ENCODE results near the gene PDZD7.
"Not testable (repeated sequence)": the region's sequence is repeated elsewhere in the genome, so short reads cannot be mapped to it uniquely, and the experiment has no call there.

Gene PDZD7

DNA sequence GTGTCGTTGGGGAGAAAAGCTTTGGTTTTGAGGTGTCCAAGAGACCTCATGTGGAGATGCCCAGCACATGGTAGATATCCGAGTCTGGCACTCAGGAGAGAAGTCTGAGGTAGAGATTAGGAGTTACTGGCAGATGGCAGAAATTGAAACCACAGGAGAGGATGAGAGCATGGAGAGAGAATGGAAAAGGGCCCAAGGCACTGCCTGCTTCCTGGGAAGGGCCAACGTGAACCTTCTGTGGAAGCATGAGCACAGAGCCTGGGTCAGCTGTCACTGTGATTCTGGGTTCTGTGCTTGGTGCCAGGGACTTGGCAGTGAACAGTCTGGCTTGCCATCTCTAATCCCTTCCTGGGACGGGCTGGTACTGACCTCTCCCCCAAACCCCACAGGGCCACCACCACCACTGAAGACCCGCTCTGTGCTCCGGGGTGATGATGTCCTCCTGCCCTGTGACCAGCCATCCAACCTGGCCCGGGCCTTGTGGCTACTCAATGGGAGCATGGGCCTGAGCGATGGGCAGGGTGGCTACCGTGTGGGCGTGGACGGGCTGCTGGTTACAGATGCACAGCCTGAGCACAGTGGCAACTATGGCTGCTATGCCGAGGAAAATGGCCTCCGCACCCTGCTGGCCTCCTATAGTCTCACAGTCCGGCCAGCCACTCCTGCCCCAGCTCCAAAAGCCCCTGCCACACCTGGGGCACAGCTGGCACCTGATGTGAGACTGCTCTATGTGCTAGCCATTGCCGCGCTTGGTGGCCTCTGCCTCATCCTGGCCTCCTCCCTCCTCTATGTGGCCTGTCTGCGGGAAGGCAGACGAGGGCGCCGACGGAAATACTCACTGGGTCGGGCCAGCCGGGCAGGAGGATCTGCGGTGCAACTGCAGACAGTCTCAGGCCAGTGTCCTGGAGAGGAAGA, 47.8 kb downstream of the PDZD7 start:
- no peak for DNase-seq (ENCODE audit: low spot score)

DNA sequence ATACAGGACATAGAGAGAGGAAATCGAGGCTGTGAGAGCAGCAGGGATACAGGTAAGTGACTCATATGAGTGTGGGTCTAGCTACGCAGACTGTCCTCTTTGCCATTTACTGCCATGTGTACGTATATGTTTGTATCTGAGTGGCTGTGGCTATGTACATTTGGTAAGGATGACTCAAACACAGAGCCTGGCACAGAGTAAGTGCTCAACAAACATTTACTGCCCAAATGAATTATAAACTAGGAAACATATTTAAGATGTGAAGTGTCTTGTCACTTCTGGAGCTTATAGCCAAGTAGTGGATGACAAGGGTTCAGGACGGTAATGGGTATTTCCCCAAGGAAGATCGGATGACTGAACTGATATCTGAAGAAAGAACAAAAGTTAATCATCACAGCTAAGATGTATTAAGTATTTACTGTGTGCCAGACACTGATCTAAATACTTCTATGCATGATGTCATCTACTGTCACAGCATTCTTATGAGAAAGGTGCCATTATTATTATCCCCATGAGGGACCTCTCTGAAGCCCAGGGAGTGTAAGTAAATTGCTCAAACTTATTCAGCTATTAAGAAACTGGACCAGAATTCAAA, 49.7 kb downstream of the PDZD7 start:
- peak; percentile 91 for DNase-seq (ENCODE audit: low spot score)

DNA sequence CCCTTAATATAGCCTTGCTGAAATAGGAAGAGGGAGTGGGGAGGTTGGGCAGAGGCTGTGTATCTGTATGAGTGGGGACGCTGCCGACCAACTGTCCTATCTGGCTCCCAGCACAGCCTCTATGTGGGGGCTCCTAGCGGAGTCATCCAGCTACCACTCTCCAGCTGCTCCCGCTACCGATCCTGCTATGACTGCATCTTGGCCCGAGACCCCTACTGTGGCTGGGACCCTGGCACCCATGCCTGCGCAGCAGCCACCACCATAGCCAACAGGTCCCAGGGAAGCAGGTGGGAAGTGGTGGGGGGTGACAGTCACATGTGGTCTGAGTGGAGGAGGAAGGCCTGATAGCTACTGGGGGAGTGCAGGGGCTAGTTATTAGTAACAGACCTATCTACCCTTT, 50.2 kb downstream of the PDZD7 start:
- DNase-seq (ENCODE audit: low spot score) = no peak

DNA sequence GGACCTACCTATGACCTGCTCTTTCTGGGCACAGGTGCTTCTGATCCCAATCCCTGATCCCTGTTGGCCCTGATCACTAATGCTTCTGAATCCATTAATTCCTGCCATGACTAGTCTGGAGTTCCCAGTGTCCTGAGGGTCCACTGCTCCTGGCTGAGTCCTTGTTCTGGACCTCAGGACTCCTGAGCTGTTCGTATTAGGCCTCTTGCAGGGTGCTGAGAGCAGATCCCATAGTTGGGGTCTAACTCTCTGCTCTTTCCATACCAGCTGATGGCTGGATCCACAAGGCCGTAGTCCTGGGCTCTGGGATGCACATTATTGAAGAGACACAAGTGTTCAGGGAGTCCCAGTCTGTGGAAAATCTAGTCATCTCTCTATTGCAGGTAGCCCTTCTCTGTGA, 50.6 kb downstream of the PDZD7 start:
- no peak for DNase-seq (ENCODE audit: low spot score)

DNA sequence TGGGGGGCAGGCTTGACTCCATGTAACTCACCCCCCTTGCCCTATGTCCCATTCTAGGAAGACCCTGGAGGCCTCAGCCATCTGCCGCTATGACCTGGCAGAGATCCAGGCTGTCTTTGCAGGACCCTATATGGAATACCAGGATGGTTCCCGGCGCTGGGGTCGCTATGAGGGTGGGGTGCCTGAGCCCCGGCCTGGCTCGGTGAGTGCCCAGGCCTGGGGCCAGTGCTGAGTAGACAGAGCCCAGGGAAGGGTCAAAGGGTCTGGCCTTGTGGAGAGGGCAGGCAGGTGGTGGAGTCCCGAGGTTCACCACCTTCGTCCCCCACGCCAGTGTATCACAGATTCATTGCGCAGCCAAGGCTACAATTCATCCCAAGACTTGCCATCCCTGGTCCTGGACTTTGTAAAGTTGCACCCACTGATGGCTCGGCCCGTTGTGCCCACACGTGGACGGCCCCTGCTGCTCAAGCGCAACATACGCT, 51.1 kb downstream of the PDZD7 start:
- no peak for DNase-seq (ENCODE audit: low spot score)

DNA sequence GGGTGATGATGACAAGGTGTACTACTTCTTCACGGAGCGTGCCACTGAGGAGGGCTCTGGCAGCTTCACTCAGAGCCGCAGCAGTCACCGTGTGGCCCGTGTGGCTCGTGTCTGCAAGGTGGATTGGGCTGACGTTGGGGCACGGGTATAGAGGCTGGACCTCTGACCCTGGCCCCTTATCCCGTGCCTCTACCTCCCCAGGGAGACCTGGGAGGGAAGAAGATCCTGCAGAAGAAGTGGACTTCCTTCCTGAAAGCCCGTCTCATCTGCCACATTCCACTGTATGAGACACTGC, 52.1 kb downstream of the PDZD7 start:
- DNase-seq (ENCODE audit: low spot score) = no peak

DNA sequence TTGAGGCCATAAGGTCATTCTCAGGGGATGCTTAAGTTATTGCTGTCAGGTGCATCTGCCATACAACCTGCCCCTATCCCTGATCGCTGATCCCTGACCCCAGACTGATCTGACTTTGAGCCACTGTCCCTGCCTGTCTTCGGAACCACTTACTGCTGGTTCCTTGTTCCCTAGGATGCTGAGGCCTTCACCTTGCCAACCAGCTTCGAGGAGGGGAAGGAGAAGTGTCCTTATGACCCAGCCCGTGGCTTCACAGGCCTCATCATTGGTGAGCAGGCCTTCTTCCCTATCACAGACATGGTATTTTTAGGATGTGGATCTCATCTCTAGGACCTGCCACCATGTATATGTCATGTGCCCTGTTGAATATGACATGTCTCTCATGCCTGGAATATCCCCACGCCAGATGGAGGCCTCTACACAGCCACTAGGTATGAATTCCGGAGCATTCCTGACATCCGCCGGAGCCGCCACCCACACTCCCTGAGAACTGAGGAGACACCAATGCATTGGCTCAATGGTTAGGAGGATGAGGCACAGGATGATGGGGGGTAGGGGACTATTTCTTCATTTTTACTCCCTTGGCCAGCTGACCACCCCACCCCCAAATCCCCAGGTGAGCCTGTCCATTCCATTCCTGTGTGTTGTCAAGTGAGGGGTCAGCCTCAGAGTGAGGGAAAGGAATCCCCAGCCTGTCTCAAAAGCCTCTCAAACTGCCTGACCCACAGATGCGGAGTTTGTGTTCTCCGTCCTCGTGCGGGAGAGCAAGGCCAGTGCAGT, 52.6 kb downstream of the PDZD7 start:
- no peak for DNase-seq (ENCODE audit: low spot score)

DNA sequence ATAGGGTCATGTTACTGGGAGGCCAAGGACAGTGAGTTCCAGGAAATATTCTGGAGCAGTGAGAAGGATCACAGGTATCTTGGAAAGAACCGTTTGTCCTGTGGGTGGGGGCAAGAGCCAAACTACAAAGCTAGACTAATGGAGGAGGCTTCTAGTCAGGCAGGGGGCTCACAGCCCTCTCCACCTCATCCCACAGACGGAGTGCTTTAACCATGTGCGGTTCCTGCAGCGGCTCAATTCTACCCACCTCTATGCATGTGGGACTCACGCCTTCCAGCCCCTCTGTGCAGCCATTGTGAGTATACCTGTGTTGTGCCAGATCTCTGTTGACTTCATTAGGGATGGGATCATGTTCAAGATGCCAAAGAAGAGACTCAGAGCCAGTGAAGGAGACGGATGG, 53.5 kb downstream of the PDZD7 start:
- no peak for DNase-seq (ENCODE audit: low spot score)

GRCh38 chr10:100976906-100977305, 54.0 kb downstream of the PDZD7 start:
- no peak for DNase-seq (ENCODE audit: low spot score)

DNA sequence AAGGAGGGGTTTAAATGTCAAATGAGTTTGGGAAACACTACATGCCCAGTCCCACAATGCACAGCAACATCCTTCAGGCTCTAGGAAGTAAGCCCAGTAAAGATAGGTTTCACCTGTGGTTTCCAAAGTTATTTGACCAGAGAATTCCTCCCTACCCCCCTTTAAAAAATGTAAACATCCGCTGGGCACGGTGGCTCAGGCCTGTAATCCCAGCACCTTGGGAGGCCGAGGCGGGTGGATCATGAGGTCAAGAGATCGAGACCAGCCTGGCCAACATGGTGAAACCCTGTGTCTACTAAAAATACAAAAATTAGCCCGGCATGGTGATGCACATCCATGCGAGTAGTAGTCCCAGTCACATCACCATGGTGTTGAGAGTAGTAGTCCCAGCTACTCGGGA, 55.5 kb downstream of the PDZD7 start:
- DNase-seq (ENCODE audit: low spot score) = not testable (repeated sequence)

- no peak for DNase-seq (ENCODE audit: low spot score)
Observed at GRCh38 chr10:100972904-100973535, 57.9 kb downstream of the PDZD7 start.

DNA sequence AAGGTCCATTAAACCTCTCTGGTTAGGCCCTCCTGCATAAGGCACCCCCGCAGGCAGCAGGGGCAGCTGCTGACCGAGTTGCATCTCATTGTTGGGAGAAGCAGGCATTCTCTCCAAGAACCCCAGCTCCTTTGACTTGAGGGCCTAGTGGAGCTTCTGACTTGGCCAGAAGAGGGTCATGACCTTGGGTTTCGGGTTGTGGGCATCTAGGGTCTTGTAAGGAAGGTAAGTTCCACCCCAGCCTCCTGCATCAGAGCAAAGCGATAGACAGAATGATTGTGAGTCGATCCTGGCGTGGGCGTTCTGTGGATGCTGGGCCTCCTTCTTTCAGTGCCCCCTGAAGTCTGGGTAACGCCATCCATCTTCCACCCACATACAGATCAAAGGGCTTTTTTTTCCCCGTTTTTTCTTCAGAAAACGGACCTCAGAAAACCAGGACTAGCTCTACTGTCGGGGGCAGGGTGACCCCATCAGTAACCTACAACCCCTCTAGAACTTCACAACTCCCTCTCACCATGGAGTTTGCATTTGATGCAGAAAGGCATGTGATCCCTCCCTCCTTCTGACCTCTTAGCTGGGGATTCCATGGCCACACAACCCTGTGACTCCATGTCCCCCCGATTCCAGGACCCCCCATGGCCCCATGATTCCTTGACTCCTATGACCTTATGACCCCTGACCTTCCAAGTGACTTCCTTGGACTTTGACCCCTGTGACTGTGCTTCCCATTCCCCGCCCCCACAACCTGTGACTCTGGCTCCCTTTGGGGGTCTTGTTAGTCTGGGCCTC, 58.6 kb downstream of the PDZD7 start:
- DNase-seq (ENCODE audit: low spot score) = no peak

DNA sequence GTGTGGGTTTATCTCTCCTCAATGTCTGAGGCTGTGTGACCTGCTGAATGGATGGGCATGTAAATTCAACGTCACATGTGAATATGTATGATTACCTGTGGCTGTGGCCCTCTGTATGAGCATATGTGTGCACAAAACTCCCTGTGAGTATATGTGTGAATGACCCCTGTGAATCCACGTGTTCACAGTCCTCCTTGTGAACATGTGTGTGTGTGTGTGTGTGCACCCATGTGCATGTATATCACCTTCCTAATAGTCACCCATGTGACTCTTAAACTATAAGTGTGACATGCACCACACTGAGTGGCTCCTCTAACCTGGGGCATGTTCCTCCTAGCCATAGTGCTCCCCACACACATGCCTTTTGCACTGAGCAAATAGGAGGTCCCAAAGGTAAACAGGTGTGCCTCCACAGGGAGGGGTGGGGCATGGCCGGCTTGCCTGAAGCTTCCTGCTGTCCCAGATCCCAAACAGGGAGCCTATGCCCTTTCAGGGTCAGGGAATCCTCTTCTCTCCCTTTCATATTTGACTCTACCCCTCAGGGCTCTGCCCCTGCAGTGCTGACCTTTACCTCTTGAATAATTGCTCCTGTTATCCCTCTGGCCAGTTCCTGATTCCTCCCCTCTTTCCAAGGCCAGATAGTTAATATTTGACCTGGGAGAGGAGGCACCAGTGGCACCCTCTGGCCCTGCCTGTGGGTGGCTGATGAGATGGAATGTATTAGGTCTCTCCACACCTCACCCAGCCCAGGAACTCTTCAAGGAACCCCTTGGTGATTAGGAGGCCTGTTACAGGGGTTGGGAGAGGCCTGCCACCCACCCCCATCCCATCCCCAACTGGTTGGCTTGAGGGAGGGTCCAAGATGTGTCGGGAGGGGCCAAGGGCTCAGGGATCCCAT, 59.8 kb downstream of the PDZD7 start:
- DNase-seq (ENCODE audit: low spot score) = peak; percentile 78

GRCh38 chr10:100970076-100970913, 60.6 kb downstream of the PDZD7 start:
- DNase-seq (ENCODE audit: low spot score) = no peak

- DNase-seq (ENCODE audit: low spot score) = peak; percentile 37
Observed at GRCh38 chr10:100969187-100970075, 61.5 kb downstream of the PDZD7 start, which contains the start of gene SEMA4G. Gene SEMA4G, plus strand, starts transcription at chr10:100969504. Its CDS starts 3,409 bp downstream, at chr10:100972913.

GRCh38 chr10:100968863-100969186, 62.1 kb downstream of the PDZD7 start:
- no peak for DNase-seq (ENCODE audit: low spot score)

DNA sequence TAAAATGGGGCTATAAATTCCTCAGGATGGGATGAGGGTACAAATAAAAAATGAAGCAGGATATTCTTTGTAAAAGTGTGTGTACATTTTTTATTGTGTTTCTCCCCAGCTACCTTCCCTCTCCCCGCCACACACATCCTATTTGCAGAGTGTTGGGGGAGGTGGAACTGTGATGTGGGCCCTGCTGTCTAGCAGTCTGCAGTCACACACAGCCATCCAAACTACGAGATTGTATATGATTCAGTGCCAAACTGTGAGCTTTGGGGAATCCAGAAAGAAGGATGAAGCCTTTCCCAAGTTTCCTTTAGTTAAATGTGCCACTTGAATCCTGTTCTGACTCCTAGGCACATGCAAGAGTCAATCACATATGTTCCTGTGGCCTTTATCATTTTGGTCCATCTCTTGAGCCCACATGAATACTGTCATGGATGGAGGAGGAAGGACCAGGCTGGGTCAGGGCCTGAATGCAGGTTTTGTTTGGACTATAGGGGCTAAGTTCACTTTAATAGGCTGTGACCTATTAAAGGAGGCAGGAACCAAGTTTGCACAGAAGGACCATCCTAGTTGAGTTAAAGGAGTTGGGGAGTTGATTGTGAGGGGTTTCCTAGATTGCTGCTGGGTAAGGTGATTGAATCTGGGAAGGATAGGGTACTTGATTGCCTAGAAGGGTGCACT, 62.7 kb downstream of the PDZD7 start:
- no peak for DNase-seq (ENCODE audit: low spot score)

- DNase-seq (ENCODE audit: low spot score) = no peak
Observed at GRCh38 chr10:100967332-100967731, 63.6 kb downstream of the PDZD7 start.

Measured in kidney tubule cell (primary cell).